KOPT-K1 (cell line): ENCODE data around the gene SPPL3.
"Not testable (repeated sequence)": the region's sequence is repeated elsewhere in the genome, so short reads cannot be mapped to it uniquely, and the experiment has no call there.

Experiments used
- H3K27ac ChIP-seq: fragments of 200-600 bp; sonication (generic); 2 replicates; pipeline ENCODE4 v1.5.1; 2016; ENCODE audit warnings: antibody characterized with exemption, mild to moderate bottlenecking, low read depth, low read length; ENCODE audit not compliant: poor library complexity, severe bottlenecking
- H3K36me3 ChIP-seq: fragments of 200-600 bp; sonication (generic); 2 replicates; pipeline ENCODE4 v1.5.1; 2017; ENCODE audit warnings: antibody characterized with exemption, mild to moderate bottlenecking, low read length, moderate library complexity; ENCODE audit not compliant: insufficient read depth
- H3K9me3 ChIP-seq: fragments of 200-600 bp; sonication (generic); 2 replicates; pipeline ENCODE4 v1.5.1; 2017; ENCODE audit warnings: antibody characterized with exemption, low read length, mild to moderate bottlenecking; ENCODE audit not compliant: insufficient read depth, poor library complexity, severe bottlenecking

Gene SPPL3

GRCh38 chr12:120901818-120902217, 2.3 kb downstream of the SPPL3 start:
- no peak overlapping the region for H3K27ac ChIP-seq
- H3K36me3 ChIP-seq: peaks cover 45% of the 10 kb centered on the region
- H3K9me3 ChIP-seq: no peaks in the 10 kb centered on the region

DNA sequence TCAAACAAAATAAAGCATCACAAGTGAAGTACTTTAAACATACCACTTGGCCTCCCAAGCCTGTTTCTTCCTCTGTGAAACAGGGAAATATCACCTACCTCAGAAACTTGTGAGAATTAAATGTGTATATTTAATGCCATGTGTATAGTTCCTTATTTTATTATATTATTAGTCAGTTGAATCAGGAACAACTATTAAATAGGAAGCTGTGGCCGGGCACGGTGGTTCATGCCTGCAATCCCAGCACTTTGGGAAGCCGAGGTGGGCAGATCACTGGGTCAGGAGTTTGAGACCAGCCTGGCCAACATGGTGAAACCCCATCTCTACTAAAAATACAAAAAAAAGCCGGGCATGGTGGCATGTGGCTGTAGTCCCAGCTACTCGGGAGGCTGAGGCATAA, 3.1 kb downstream of the SPPL3 start:
- H3K9me3 ChIP-seq, H3K27ac ChIP-seq: not testable (repeated sequence)
- H3K36me3 ChIP-seq: peaks cover 45% of the 10 kb centered on the region

DNA sequence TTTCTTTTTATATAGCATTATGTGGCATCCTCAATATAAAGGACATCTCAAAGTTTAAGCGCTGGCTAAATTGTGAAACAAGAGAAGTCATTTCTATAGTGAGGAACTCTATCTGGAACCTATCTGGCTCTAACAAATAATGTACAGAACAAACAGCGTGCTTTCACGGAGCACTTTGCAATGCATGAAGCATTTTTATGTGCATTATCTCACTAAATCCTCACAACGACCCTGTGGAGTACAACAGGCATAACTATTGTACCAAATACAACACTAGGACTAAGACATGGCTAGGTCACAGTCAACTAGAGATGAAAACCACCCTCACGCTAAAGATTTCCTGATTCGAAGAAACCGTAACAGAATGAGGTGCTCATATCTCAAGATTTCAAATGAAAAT, 8.6 kb downstream of the SPPL3 start:
- Histone ChIP-seq H3K9me3 (no peaks in the 10 kb centered on the region), H3K27ac (no peak overlapping the region), H3K36me3 (peaks cover 50% of the 10 kb centered on the region)

DNA sequence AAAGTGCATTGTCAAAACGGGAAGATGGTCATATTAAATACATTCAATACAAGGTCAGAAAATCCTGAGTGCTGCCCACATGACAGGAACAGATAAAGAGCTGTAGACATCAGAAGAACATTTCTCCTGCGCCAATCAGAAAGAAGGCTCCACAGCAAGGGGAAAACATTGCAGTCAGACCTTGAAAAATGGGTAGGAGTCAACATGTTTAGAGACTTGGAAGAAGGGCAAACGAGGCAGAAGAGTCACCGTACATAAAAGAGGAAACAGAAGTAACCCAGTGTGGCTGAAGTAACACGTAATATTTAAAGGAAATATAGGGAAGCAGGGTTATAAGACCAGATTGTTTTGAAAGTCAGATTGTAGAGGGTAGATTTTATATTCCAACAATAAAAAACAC, 11.9 kb downstream of the SPPL3 start:
- H3K9me3 ChIP-seq: no peaks in the 10 kb centered on the region
- peaks cover 22% of the 10 kb centered on the region for H3K36me3 ChIP-seq
- no peak overlapping the region for H3K27ac ChIP-seq

DNA sequence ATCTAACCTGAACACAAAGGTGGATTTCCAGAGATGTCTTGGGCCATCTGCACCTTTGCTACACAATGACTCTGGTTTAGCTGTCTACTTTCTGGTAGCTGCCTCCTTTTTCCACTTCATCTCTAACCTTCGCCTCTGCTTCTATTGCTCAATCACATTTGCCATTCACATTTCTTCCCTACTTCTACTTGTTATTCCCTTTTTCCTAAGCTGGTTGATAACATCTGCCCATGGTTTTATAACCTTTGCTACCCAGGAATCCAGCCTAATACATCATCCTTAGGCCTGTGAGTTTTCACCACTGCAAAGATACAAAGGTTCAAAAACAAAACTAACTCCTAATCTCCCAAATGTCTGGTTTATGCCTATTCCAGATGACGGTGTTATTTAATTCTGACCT, 13.2 kb downstream of the SPPL3 start:
- Histone ChIP-seq H3K36me3 (peaks cover 22% of the 10 kb centered on the region), H3K9me3 (no peaks in the 10 kb centered on the region), H3K27ac (no peak overlapping the region)

- Histone ChIP-seq H3K36me3 (no peaks in the 10 kb centered on the region), H3K27ac (peak overlapping the region; percentile 51), H3K9me3 (no peaks in the 10 kb centered on the region)
Observed at GRCh38 chr12:120887253-120888043, 16.7 kb downstream of the SPPL3 start.

DNA sequence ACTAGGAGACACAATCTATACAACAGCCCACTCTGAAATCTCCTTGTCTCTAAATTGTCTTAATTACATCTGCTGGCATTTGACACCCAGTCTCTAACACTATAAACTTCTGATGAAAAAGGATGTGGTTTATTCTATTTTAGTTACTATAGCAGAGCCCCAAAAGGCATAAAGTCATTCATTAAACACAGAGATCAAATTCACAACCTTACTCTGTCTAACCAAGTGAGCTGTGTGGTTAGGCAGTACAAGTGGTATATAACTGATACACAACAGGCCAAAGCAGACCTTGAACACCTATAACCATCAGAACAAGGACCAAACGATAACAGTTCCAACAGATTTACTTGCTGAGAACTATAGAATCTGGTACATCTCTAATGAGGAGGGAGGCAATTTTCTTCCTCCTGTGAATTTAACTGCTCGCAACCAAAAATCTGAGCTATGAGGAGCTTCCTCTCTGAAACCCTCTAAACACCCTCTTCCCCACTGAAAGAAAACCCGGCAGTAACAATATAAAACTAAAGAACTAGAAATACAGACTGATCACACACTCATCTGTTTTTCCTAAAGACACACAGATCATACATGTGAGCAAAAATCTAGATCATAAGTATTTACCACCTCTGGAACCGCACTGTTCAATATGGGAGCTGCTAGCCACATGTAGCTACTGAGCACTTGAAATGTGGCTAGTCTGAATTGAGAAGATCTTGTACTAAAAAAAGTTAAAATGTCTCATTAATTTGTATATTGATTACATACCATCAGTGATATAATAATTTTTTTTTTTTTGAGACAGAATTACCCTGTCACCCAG, 17.7 kb downstream of the SPPL3 start:
- Histone ChIP-seq H3K27ac (peak overlapping the region; percentile 51), H3K9me3 (no peaks in the 10 kb centered on the region), H3K36me3 (no peaks in the 10 kb centered on the region)

DNA sequence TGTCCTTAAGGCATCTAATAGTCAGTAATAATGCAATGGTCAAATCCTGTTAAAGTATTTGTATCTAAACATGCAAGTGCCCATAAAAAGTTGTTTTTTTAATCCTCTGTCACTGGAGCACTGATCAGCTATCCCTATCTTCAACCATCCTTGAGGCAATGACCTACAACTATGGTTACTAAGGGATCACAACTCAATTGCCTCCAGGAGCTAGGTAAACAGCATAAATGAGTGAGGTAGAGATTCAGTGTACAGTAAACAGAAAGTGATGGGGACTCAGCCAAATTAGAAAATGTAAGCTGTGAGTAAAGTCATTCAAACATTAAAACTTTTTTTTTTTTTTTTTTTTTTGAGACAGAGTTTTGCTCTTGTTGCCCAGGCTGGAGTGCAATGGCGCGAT, 18.6 kb downstream of the SPPL3 start:
- H3K9me3 ChIP-seq: no peaks in the 10 kb centered on the region
- no peaks in the 10 kb centered on the region for H3K36me3 ChIP-seq
- H3K27ac ChIP-seq: no peak overlapping the region

DNA sequence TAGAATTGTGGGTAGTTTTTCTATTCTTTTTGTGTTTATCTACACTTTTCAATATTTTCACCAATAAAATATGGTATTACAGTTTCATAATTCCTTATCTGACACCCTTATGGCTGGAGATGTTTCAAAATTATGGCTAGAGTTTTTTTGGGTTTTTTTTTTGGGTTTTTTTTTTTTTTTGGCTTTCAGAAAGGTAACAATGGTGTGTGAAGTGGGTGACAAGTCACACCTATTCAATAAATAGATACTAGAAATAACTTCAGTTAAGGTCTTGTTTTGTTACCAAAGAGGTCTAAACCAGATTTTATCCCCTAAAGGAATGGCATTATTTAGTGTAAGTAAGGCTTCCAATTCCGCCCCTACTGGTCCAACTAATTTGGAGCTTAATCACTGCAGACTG, 19.5 kb downstream of the SPPL3 start:
- Histone ChIP-seq H3K27ac (no peak overlapping the region), H3K9me3 (no peaks in the 10 kb centered on the region), H3K36me3 (no peaks in the 10 kb centered on the region)

DNA sequence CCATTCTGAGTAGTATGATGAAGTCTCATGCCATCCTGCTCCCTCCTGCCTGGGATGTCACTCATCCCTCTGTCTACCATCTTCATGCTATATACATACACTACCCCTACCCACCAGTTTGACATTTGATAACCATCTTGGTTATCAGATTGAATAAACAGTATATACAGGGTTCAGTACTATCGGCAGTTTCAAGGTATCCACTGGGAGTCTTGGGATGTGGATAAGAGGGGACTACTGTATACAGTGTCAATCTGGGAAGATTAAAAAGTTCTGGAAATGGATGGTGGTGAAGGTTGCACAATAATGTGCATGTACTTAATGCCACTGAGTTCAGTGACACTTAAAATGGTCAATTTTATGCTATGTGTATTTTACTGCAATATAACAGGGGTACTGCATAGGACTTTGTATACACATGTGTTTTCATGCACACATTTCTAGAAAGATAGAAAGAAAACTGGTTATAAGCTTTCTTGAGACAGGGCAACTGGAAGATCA, 22.1 kb downstream of the SPPL3 start:
- Histone ChIP-seq H3K9me3 (no peaks in the 10 kb centered on the region), H3K27ac (no peak overlapping the region), H3K36me3 (peaks cover 4% of the 10 kb centered on the region; the same call in 1 of the 2 replicates)

GRCh38 chr12:120879718-120880300, 24.3 kb downstream of the SPPL3 start:
- Histone ChIP-seq H3K27ac (no peak overlapping the region), H3K9me3 (no peaks in the 10 kb centered on the region)

DNA sequence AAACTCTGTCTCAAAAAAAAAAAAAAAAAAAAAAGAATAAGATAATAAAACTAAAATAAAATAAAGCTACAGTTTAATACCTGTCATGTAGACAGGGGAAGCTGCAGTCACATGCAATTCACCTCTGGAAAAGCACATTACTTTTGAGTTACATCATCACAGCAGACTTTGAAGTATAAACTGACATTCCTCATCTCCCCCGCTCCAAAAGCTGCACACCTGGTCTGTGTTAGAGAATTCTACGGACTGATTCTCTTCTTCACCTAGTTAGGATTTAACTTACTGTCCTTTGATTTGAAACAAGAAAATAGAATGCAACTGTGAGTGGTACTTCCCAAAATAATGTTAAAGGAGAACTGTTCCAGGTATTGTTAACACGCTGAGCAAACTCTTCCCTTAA, 25.1 kb downstream of the SPPL3 start:
- Histone ChIP-seq H3K36me3 (peaks cover 4% of the 10 kb centered on the region; the same call in 1 of the 2 replicates), H3K9me3 (no peaks in the 10 kb centered on the region), H3K27ac (no peak overlapping the region)

More at GRCh38 chr12:120879718-120880300, 24.3 kb downstream of the SPPL3 start:
- H3K36me3 ChIP-seq: peaks cover 4% of the 10 kb centered on the region; the same call in 1 of the 2 replicates

DNA sequence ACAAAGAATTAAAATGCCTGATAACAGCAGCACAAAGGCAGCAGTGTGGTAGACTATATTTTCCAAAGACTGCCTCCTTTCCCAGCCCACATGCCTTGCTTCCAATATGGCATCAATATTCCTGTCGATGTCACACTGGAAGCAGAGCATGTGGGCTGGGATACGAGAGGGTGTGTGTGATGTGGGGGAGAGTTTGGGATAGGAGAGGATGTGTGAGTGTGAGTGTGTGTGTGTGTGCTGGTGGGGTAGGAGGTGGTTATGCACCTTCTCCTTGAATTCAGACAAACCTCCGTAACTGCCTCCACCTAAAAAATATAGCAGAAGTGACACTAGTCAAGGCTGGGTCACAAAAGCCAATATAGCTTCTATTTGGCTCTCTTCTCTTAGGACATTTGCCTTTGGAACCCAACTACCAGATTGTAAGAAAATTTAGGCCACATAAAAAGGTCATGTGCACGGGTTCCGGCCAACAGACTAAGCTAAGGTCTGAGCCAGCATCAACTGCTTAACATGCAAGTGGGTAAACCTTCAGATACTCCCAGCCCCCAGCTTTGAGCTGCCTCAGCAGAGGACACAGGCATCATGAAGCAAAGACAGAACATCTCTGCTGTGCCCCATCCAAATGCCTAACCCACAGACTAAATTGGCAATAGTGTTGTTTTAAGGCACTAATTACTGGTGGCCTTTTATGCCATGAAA, 29.5 kb downstream of the SPPL3 start:
- no peak overlapping the region for H3K27ac ChIP-seq
- no peaks in the 10 kb centered on the region for H3K9me3 ChIP-seq
- peaks cover 12% of the 10 kb centered on the region; the same call in 1 of the 2 replicates for H3K36me3 ChIP-seq

- Histone ChIP-seq H3K27ac (peak overlapping the region; percentile 11), H3K36me3 (peaks cover 12% of the 10 kb centered on the region; the same call in 1 of the 2 replicates), H3K9me3 (no peaks in the 10 kb centered on the region)
Observed at GRCh38 chr12:120873226-120873625, 30.9 kb downstream of the SPPL3 start.
